Parathyroid adenoma (tissue), 2 donors: Measurements from ENCODE around the gene F11.

Experiments
- H2AFZ ChIP-seq: fragments of 300-600 bp; sonication (generic); one replicate; pipeline ENCODE4 v1.7.0; 2017; ENCODE audit warnings: antibody characterized with exemption, mild to moderate bottlenecking
- H3K27ac ChIP-seq: fragments of 300-600 bp; sonication (generic); one replicate; pipeline ENCODE4 v1.7.0; 2017
- H3K27me3 ChIP-seq: fragments of 300-600 bp; sonication (generic); one replicate; pipeline ENCODE4 v1.7.0; 2017; ENCODE audit warnings: low read length; ENCODE audit not compliant: control insufficient read depth, insufficient read depth
- H3K36me3 ChIP-seq: fragments of 300-600 bp; sonication (generic); one replicate; pipeline ENCODE4 v1.7.0; 2017; ENCODE audit warnings: low read length; ENCODE audit not compliant: control insufficient read depth, insufficient read depth
- H3K4me1 ChIP-seq: fragments of 300-600 bp; sonication (generic); one replicate; pipeline ENCODE4 v1.7.0; 2017; ENCODE audit warnings: control low read depth
- H3K4me2 ChIP-seq: fragments of 300-600 bp; sonication (generic); one replicate; pipeline ENCODE4 v1.7.0; 2017; ENCODE audit warnings: low read length
- H3K4me3 ChIP-seq: fragments of 300-600 bp; sonication (generic); one replicate; pipeline ENCODE4 v1.7.0; 2017; ENCODE audit warnings: low read depth, low read length
- H3K79me2 ChIP-seq: fragments of 300-600 bp; sonication (generic); one replicate; pipeline ENCODE4 v1.7.0; 2017; ENCODE audit warnings: control low read depth
- H3K9ac ChIP-seq: fragments of 300-600 bp; sonication (generic); one replicate; pipeline ENCODE4 v1.7.0; 2017; ENCODE audit warnings: mild to moderate bottlenecking
- H3K9me3 ChIP-seq: fragments of 300-600 bp; sonication (generic); one replicate; pipeline ENCODE4 v1.7.0; 2017; ENCODE audit warnings: low read length; ENCODE audit not compliant: control insufficient read depth
- CTCF ChIP-seq: fragments of 300-600 bp; sonication (generic); IDR thresholded peaks from one replicate; pipeline ENCODE4 v1.7.0; 2017; ENCODE audit warnings: antibody characterized with exemption, mild to moderate bottlenecking
- donor health status: primary hyperparathyroidism.

The F11 gene

DNA sequence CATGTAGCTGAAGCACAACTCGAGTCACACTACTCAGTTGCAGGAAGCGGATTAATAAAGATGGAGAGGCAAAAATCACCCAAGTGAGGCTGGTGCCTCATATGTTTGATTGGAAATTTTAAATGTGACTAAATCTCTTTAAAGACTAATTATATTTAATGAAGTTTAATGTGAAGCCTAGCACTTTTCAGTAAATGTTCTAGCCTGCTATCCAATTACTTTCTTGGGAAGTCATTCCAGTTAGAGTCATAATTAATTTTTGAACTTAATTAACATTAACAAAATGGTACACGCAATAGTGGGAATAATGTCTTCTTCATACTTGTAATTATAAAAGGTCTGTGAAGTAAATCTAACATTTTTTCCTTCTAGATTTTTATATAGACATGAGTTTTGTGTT, 20.6 kb downstream of the F11 start:
- Histone ChIP-seq H3K9ac (no peak overlapping the region), H3K79me2 (no peaks in the 10 kb centered on the region), H3K9me3 (no peaks in the 10 kb centered on the region), H3K27me3 (no peaks in the 10 kb centered on the region), H3K36me3 (no peaks in the 10 kb centered on the region), H3K4me3 (no peak overlapping the region), H3K27ac (no peak overlapping the region), H2AFZ (no peak overlapping the region), H3K4me2 (no peak overlapping the region), H3K4me1 (no peaks in the 10 kb centered on the region)
- TF ChIP-seq CTCF: no peak

GRCh38 chr4:186291256-186291890, 25.4 kb downstream of the F11 start:
- H2AFZ ChIP-seq: no peak overlapping the region
- H3K27ac ChIP-seq: no peak overlapping the region
- no peaks in the 10 kb centered on the region for H3K27me3 ChIP-seq
- H3K4me2 ChIP-seq: no peak overlapping the region
- H3K36me3 ChIP-seq: no peaks in the 10 kb centered on the region
- no peak for TF ChIP-seq CTCF
- no peak overlapping the region for H3K9ac ChIP-seq
- no peaks in the 10 kb centered on the region for H3K79me2 ChIP-seq
- no peaks in the 10 kb centered on the region for H3K4me1 ChIP-seq
- H3K9me3 ChIP-seq: no peaks in the 10 kb centered on the region
- no peak overlapping the region for H3K4me3 ChIP-seq

GRCh38 chr4:186294160-186294559, 28.2 kb downstream of the F11 start:
- Histone ChIP-seq H2AFZ (no peak overlapping the region), H3K27me3 (no peaks in the 10 kb centered on the region), H3K27ac (no peak overlapping the region), H3K9ac (no peak overlapping the region), H3K79me2 (no peaks in the 10 kb centered on the region), H3K36me3 (no peaks in the 10 kb centered on the region), H3K4me1 (no peaks in the 10 kb centered on the region), H3K9me3 (no peaks in the 10 kb centered on the region), H3K4me3 (no peak overlapping the region), H3K4me2 (no peak overlapping the region)
- TF ChIP-seq CTCF: no peak

DNA sequence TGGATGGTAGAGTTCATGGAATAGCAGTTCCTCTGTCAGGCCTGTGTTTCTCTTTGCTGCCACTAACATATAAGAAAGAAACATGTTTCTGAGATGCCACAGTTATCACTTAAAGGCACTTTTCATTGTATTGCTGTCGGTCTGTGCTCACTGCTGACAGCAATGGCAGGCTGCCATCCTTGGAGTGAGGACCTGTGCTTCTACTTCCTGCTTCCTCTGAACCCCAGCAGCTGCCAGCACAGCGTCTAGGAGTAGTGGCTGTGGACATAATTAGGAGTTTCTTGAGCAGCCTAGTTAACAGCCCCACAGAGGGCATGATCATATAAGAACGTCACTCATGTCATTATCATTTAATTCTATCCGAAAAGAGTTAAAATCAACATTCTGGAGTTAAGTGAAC, 30.5 kb downstream of the F11 start:
- H3K9ac ChIP-seq: no peak overlapping the region
- no peak overlapping the region for H3K27ac ChIP-seq
- no peak overlapping the region for H2AFZ ChIP-seq
- no peaks in the 10 kb centered on the region for H3K9me3 ChIP-seq
- no peaks in the 10 kb centered on the region for H3K4me1 ChIP-seq
- no peak for TF ChIP-seq CTCF
- H3K4me2 ChIP-seq: no peak overlapping the region
- no peaks in the 10 kb centered on the region for H3K27me3 ChIP-seq
- no peaks in the 10 kb centered on the region for H3K36me3 ChIP-seq
- no peaks in the 10 kb centered on the region for H3K79me2 ChIP-seq
- H3K4me3 ChIP-seq: no peak overlapping the region

GRCh38 chr4:186297013-186297645, 31.1 kb downstream of the F11 start:
- Histone ChIP-seq H3K27ac (no peak overlapping the region), H3K4me2 (no peak overlapping the region), H2AFZ (no peak overlapping the region), H3K36me3 (no peaks in the 10 kb centered on the region), H3K4me3 (no peak overlapping the region), H3K79me2 (no peaks in the 10 kb centered on the region), H3K27me3 (no peaks in the 10 kb centered on the region), H3K9ac (no peak overlapping the region), H3K9me3 (no peaks in the 10 kb centered on the region), H3K4me1 (no peaks in the 10 kb centered on the region)
- TF ChIP-seq CTCF: peak; percentile 30
